GM23248 (cell line): Measurements from ENCODE around the gene ARID1B. TPM values are rescaled to one million over a fixed set of nuclear protein-coding genes. Genes with fewer than 3 reads are reported as not detected.

Experiments
- DNase-seq: peaks from one replicate; pipeline ENCODE4 v3.0.0-alpha.2; 2015
- H2AFZ ChIP-seq: fragments of 200-600 bp; sonication (generic); 2 replicates; pipeline ENCODE4 v1.6.1; 2016; ENCODE audit warnings: antibody characterized with exemption
- H3F3A ChIP-seq: fragments of 200-600 bp; sonication (generic); 2 replicates; pipeline ENCODE4 v1.6.1; 2016; ENCODE audit warnings: mild to moderate bottlenecking, antibody characterized with exemption, mixed run types; ENCODE audit not compliant: insufficient read depth
- H3K27ac ChIP-seq: fragments of 200-600 bp; sonication (generic); 2 replicates; pipeline ENCODE4 v1.5.1; 2016; ENCODE audit warnings: mild to moderate bottlenecking
- H3K27me3 ChIP-seq: fragments of 200-600 bp; sonication (generic); replicated peaks from 2 replicates; pipeline ENCODE4 v1.6.1; 2016; ENCODE audit warnings: mild to moderate bottlenecking; ENCODE audit not compliant: insufficient read depth
- H3K36me3 ChIP-seq: fragments of 200-600 bp; sonication (generic); 2 replicates; pipeline ENCODE4 v1.6.1; 2016; ENCODE audit warnings: low read depth, mild to moderate bottlenecking
- H3K4me1 ChIP-seq: fragments of 200-600 bp; sonication (generic); 2 replicates; pipeline ENCODE4 v1.6.1; 2016; ENCODE audit warnings: mild to moderate bottlenecking; ENCODE audit not compliant: insufficient read depth
- H3K4me2 ChIP-seq: fragments of 200-600 bp; sonication (generic); one replicate; pipeline ENCODE4 v1.6.1; 2016; ENCODE audit warnings: mild to moderate bottlenecking; ENCODE audit not compliant: unreplicated experiment
- H3K4me3 ChIP-seq: fragments of 200-600 bp; sonication (generic); 2 replicates; pipeline ENCODE4 v1.5.1; 2016; ENCODE audit warnings: mild to moderate bottlenecking
- H3K79me2 ChIP-seq: fragments of 200-600 bp; sonication (generic); 2 replicates; pipeline ENCODE4 v1.6.1; 2016; ENCODE audit warnings: mild to moderate bottlenecking; ENCODE audit not compliant: insufficient read depth
- H3K9ac ChIP-seq: fragments of 200-600 bp; sonication (generic); 2 replicates; pipeline ENCODE4 v1.6.1; 2016; ENCODE audit warnings: mild to moderate bottlenecking
- H3K9me2 ChIP-seq: fragments of 200-600 bp; sonication (generic); 2 replicates; pipeline ENCODE4 v1.6.1; 2016; ENCODE audit warnings: mixed run types, mild to moderate bottlenecking, moderate library complexity; ENCODE audit not compliant: insufficient read depth
- H3K9me3 ChIP-seq: fragments of 200-600 bp; sonication (generic); one replicate; pipeline ENCODE4 v1.6.1; 2017; ENCODE audit warnings: low read depth
- H4K20me1 ChIP-seq: fragments of 200-600 bp; sonication (generic); 2 replicates; pipeline ENCODE4 v1.6.0; 2016; ENCODE audit not compliant: insufficient read depth
- EZH2 ChIP-seq: fragments of 200-600 bp; sonication (generic); IDR thresholded peaks from 2 replicates; pipeline ENCODE4 v1.6.1; 2018; ENCODE audit warnings: antibody characterized with exemption, mild to moderate bottlenecking; ENCODE audit not compliant: insufficient read depth, poor library complexity, severe bottlenecking
- EZH2phosphoT487 ChIP-seq: fragments of 200-600 bp; sonication (generic); IDR thresholded peaks from 2 replicates; pipeline ENCODE4 v1.6.1; 2018; ENCODE audit warnings: antibody characterized with exemption, moderate library complexity, mild to moderate bottlenecking, low read depth; ENCODE audit not compliant: insufficient read depth
- WGBS, 2 experiments: methylation state at CpG; one replicate each; pipeline ENCODE4 v1.1.6; 2015 to 2017; ENCODE audit warnings: low lambda C conversion rate in 2 of 2, low coverage in 1 of 2; ENCODE audit errors: missing lambda C conversion rate in 2 of 2; 5-methylcytosine and 5-hydroxymethylcytosine counted together
- in situ Hi-C: fragments of 300-500 bp; cut with MboI; formaldehyde crosslinking; loops from 2 replicates; pipeline ENCODE4 v1.15.0; 2020
- polyA plus RNA-seq: library from polyadenylated mRNA; unstranded; fragments of >200 nt; fragmentation: Nextera tagmentation; extraction: Ambion mirVana; gene quantifications from 2 replicates; pipeline ENCODE4 v1.2.1, GENCODE V29; 2016
- total RNA-seq: library from RNA; depleted of rRNA; stranded (reverse); fragments of >200 nt; shearing (Covaris generic); gene quantifications from 2 replicates; pipeline ENCODE4 v1.2.3, GENCODE V29; 2014

The ARID1B gene
- total and polyA plus RNA-seq, 2 experiments from 2014 or later, result 19.3 to 21.2 TPM

DNA sequence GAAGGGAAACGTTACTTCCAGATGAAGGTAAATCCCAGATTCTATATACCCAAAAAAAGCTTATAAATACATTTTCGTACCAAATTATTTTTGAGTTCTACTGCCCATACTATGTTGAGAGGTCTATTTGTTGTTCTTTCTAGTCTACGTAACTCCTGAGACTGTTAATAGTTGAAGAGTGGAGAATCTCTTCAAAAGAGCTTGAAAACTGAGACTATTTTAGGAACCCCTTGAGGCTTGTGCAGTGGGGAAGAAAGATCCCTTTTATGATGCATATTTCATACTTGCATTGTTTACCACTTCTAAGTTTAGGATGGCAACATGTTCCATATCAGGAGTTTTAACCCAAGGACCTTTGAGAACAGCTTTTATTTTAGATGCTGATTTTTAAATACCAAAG is 301.1 kb downstream of the ARID1B start:
- no peak overlapping the region for H3K4me2 ChIP-seq
- peaks cover 5% of the 10 kb centered on the region; the same call in 1 of the 2 replicates for H3K9me2 ChIP-seq
- no peak for DNase-seq
- no peak overlapping the region for H2AFZ ChIP-seq
- peaks cover 8% of the 10 kb centered on the region for H3K4me1 ChIP-seq
- H3K27me3 ChIP-seq, result no peaks in the 10 kb centered on the region
- no peak overlapping the region for H3K4me3 ChIP-seq
- WGBS, 2 experiments, result 73 to 76% methylated on average over 3 of the region's 3 CpGs
- no peaks in the 10 kb centered on the region for H3K9me3 ChIP-seq
- H3K36me3 ChIP-seq, result no peaks in the 10 kb centered on the region
- H3K27ac ChIP-seq, result no peak overlapping the region
- H3F3A ChIP-seq, result peaks cover 13% of the 10 kb centered on the region; the same call in 1 of the 2 replicates
- peaks cover 96% of the 10 kb centered on the region for H3K79me2 ChIP-seq
- H4K20me1 ChIP-seq, result no peaks in the 10 kb centered on the region
- in situ Hi-C loops, result no loop called here
- H3K9ac ChIP-seq, result no peak overlapping the region
- TF ChIP-seq EZH2phosphoT487 (no peak), EZH2 (no peak)

DNA sequence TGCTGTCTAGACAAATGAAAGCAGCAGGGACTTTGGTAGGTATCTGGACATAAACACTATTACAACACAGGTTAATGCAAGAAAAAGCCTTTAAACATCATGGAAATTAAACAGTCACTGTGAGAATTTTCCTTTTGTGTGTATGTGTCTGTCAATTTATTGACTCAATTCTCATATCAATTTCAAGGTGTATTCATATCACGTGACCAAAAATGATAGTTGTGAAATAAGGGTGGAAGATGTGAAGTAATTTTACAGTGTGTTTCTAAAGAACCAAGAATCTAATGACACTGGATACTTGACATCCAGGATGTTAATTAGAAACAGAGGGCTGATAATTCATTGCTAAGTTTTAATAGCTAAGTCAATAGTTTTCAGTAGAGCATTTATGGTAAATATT is 302.1 kb downstream of the ARID1B start:
- Histone ChIP-seq H3K9me2 (peaks cover 5% of the 10 kb centered on the region; the same call in 1 of the 2 replicates), H2AFZ (no peak overlapping the region), H3K27me3 (no peaks in the 10 kb centered on the region), H3F3A (peaks cover 13% of the 10 kb centered on the region; the same call in 1 of the 2 replicates), H3K4me2 (no peak overlapping the region), H4K20me1 (no peaks in the 10 kb centered on the region), H3K36me3 (no peaks in the 10 kb centered on the region), H3K27ac (no peak overlapping the region), H3K4me1 (peaks cover 8% of the 10 kb centered on the region), H3K9me3 (no peaks in the 10 kb centered on the region), H3K9ac (no peak overlapping the region), H3K4me3 (no peak overlapping the region), H3K79me2 (peaks cover 96% of the 10 kb centered on the region)
- no peak for TF ChIP-seq EZH2
- no peak for TF ChIP-seq EZH2phosphoT487
- DNase-seq, result no peak
- 13 to 19% methylated on average over 1 of the region's 1 CpG for WGBS, 2 experiments
- in situ Hi-C loops, result no loop called here

DNA sequence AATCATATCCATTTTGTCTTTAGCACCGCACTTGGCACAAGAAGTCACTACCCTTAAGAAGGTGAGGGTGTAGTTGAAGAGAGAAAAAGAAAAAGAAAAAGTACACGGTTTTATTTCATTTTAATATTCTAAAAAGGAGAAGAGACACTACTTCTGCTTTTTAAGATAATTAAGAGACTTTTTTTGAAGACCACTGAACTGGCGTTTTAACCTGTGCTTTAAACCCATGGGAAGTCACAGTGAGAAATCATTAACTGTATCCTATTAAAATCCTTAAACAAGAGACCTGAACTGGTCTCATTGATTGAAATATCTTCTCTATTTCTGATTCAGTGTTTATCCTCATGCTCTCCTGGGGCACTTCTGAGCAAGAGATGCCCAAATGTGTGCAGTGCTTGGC is 302.6 kb downstream of the ARID1B start:
- Histone ChIP-seq H3K4me3 (no peak overlapping the region), H3K36me3 (0 out of 2 replicates have a peak, but pooled peaks cover 3% of the 10 kb centered on the region), H3K9me2 (peaks cover 5% of the 10 kb centered on the region; the same call in 1 of the 2 replicates), H3K9ac (no peak overlapping the region), H3K4me2 (no peak overlapping the region), H3K4me1 (peaks cover 8% of the 10 kb centered on the region), H3K9me3 (no peaks in the 10 kb centered on the region), H3K79me2 (peaks cover 96% of the 10 kb centered on the region), H3K27ac (no peak overlapping the region), H3K27me3 (no peaks in the 10 kb centered on the region), H4K20me1 (no peaks in the 10 kb centered on the region), H3F3A (peaks cover 13% of the 10 kb centered on the region; the same call in 1 of the 2 replicates), H2AFZ (no peak overlapping the region)
- no peak for DNase-seq
- TF ChIP-seq EZH2phosphoT487, result no peak
- TF ChIP-seq EZH2, result no peak
- WGBS, 2 experiments, result 81 to 94% methylated on average over 3 of the region's 3 CpGs
- in situ Hi-C loops, result no loop called here

DNA sequence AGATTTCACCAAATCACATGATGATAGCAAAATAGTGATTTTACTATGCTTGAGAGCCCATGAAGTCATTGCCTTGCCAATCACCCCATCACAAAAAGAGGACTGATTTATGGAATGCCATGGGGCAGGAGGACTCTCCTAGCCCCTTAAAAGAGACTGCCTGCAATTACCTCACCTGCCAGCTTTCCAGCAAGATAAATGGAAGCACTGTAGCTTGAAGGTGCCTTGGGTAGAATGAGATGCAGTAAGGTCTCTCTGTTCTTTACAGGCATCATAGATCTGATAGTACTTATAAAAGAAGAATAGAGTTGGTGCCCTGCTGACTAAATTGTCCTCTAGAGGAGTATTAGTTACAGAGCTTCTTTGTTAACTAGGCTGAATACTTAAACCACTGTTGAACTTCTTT is 303.8 kb downstream of the ARID1B start:
- Histone ChIP-seq H3K4me1 (no peaks in the 10 kb centered on the region), H3F3A (peaks cover 8% of the 10 kb centered on the region; the same call in 1 of the 2 replicates), H3K4me3 (no peak overlapping the region), H3K9ac (no peak overlapping the region), H3K27ac (no peak overlapping the region), H3K9me2 (peaks cover under 1% of the 10 kb centered on the region; the same call in 1 of the 2 replicates), H2AFZ (no peak overlapping the region), H4K20me1 (no peaks in the 10 kb centered on the region), H3K36me3 (0 out of 2 replicates have a peak, but pooled peaks cover 13% of the 10 kb centered on the region), H3K4me2 (no peak overlapping the region), H3K9me3 (no peaks in the 10 kb centered on the region), H3K79me2 (peaks cover 86% of the 10 kb centered on the region), H3K27me3 (no peaks in the 10 kb centered on the region)
- no peak for TF ChIP-seq EZH2
- no peak for TF ChIP-seq EZH2phosphoT487
- in situ Hi-C loops, result no loop called here
- DNase-seq, result no peak

DNA sequence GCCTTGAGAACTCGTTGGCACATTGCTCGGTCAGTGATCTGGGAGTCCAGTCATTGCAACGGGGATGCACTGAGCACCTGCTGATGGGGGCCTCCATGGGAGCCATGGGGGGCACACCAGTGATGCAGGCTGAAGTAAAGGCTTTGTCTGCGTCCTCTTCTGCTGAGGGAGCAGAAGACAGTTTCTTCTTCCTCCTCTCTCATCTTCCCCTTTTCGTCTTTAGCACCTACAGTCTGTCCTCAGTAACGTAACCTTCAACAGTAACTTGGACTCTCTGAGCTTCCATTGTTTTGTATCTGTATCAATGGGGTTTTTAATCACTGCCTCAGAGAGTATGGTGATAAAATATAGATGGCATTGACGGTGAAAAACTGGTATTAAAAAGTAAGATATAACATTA is 306.2 kb downstream of the ARID1B start:
- WGBS, 2 experiments, result 76 to 77% methylated on average over 7 of the region's 7 CpGs
- H3K79me2 ChIP-seq, result peaks cover 74% of the 10 kb centered on the region
- TF ChIP-seq EZH2phosphoT487 (no peak), EZH2 (no peak)
- in situ Hi-C loops, result no loop called here
- no peak overlapping the region for H3K27ac ChIP-seq
- H3K9me3 ChIP-seq, result no peaks in the 10 kb centered on the region
- no peaks in the 10 kb centered on the region for H3K4me1 ChIP-seq
- no peaks in the 10 kb centered on the region for H3F3A ChIP-seq
- H3K27me3 ChIP-seq, result no peaks in the 10 kb centered on the region
- no peak overlapping the region for H3K4me2 ChIP-seq
- no peaks in the 10 kb centered on the region for H4K20me1 ChIP-seq
- no peaks in the 10 kb centered on the region for H3K9me2 ChIP-seq
- 0 out of 2 replicates have a peak, but pooled peaks cover 13% of the 10 kb centered on the region for H3K36me3 ChIP-seq
- no peak overlapping the region for H3K4me3 ChIP-seq
- no peak for DNase-seq
- no peak overlapping the region for H2AFZ ChIP-seq
- no peak overlapping the region for H3K9ac ChIP-seq
